Hepatocyte (in vitro differentiated cells): ENCODE data around the gene IGSF5. TPM values are rescaled to one million over a fixed set of nuclear protein-coding genes. Genes with fewer than 3 reads are reported as not detected.
A peak's percentile ranks its signal among the peaks of the same experiment; 100 is the strongest.

ENCODE experiments used
- DNase-seq: peaks from one replicate; pipeline ENCODE4 v3.0.0-alpha.2; 2016; ENCODE audit warnings: low spot score
- H2AFZ ChIP-seq: fragments of 200-600 bp; sonication (generic); 2 replicates; pipeline ENCODE4 v1.6.0; 2016; ENCODE audit warnings: antibody characterized with exemption, mild to moderate bottlenecking
- H3K27ac ChIP-seq: fragments of 200-600 bp; sonication (generic); 2 replicates; pipeline ENCODE4 v1.5.1; 2016; ENCODE audit warnings: mild to moderate bottlenecking
- H3K27me3 ChIP-seq: fragments of 200-600 bp; sonication (generic); 2 replicates; pipeline ENCODE4 v1.6.1; 2016
- H3K36me3 ChIP-seq: fragments of 200-600 bp; sonication (generic); replicated peaks from 2 replicates; pipeline ENCODE4 v1.5.1; 2016; ENCODE audit warnings: low read depth; ENCODE audit not compliant: insufficient read depth
- H3K4me1 ChIP-seq: fragments of 200-600 bp; sonication (generic); 2 replicates; pipeline ENCODE4 v1.5.1; 2016; ENCODE audit warnings: mild to moderate bottlenecking, moderate library complexity; ENCODE audit not compliant: insufficient read depth
- H3K4me2 ChIP-seq: fragments of 200-600 bp; sonication (generic); 2 replicates; pipeline ENCODE4 v1.6.0; 2016
- H3K4me3 ChIP-seq: fragments of 200-600 bp; sonication (generic); 2 replicates; pipeline ENCODE4 v1.5.1; 2016; ENCODE audit warnings: mild to moderate bottlenecking
- H3K79me2 ChIP-seq: fragments of 200-600 bp; sonication (generic); 2 replicates; pipeline ENCODE4 v1.6.0; 2017; ENCODE audit warnings: mild to moderate bottlenecking
- H3K9me2 ChIP-seq: fragments of 200-600 bp; sonication (generic); replicated peaks from 2 replicates; pipeline ENCODE4 v1.6.0; 2017; ENCODE audit warnings: mild to moderate bottlenecking; ENCODE audit not compliant: insufficient read depth
- H3K9me3 ChIP-seq: fragments of 200-600 bp; sonication (generic); 2 replicates; pipeline ENCODE4 v1.5.1; 2016; ENCODE audit warnings: low read depth, mild to moderate bottlenecking
- H4K20me1 ChIP-seq: fragments of 200-600 bp; sonication (generic); 2 replicates; pipeline ENCODE4 v1.6.0; 2016; ENCODE audit warnings: mild to moderate bottlenecking; ENCODE audit not compliant: insufficient read depth, poor library complexity, severe bottlenecking
- CTCF ChIP-seq: fragments of 200-600 bp; sonication (generic); IDR thresholded peaks from 2 replicates; pipeline ENCODE4 v1.5.1; 2016; ENCODE audit warnings: antibody characterized with exemption, mild to moderate bottlenecking; ENCODE audit not compliant: poor library complexity
- EZH2 ChIP-seq: fragments of 200-600 bp; sonication (generic); IDR thresholded peaks from 2 replicates; pipeline ENCODE4 v1.6.1; 2016; ENCODE audit warnings: antibody characterized with exemption, mild to moderate bottlenecking, borderline replicate concordance
- EZH2phosphoT487 ChIP-seq: fragments of 200-600 bp; sonication (generic); IDR thresholded peaks from one replicate; pipeline ENCODE4 v1.6.1; 2018; ENCODE audit warnings: antibody characterized with exemption, mild to moderate bottlenecking, low read depth, moderate library complexity; ENCODE audit not compliant: unreplicated experiment, severe bottlenecking
- WGBS: methylation state at CpG from one replicate; pipeline ENCODE4 v1.1.6; 2016; ENCODE audit warnings: low lambda C conversion rate; ENCODE audit errors: missing lambda C conversion rate; 5-methylcytosine and 5-hydroxymethylcytosine counted together
- polyA plus RNA-seq: library from polyadenylated mRNA; unstranded; fragments of >200 nt; fragmentation: Nextera tagmentation; extraction: Ambion mirVana; gene quantifications from 2 replicates; pipeline ENCODE4 v1.2.1, GENCODE V29; 2016
- total RNA-seq: library from RNA; depleted of rRNA; stranded (reverse); fragments of >200 nt; gene quantifications from 2 replicates; pipeline ENCODE4 v1.2.3, GENCODE V29; 2014

IGSF5 gene
- total and polyA plus RNA-seq, 2 experiments from 2014 or later, result 0.10 TPM; not detected in 1

GRCh38 chr21:39847877-39848276 is 102.9 kb downstream of the IGSF5 start:
- no peak overlapping the region for H3K4me3 ChIP-seq
- WGBS, result 87% methylated on average over 6 of the region's 6 CpGs
- no peaks in the 10 kb centered on the region for H3K9me3 ChIP-seq
- no peaks in the 10 kb centered on the region for H4K20me1 ChIP-seq
- peaks cover 21% of the 10 kb centered on the region for H3K4me1 ChIP-seq
- H2AFZ ChIP-seq, result no peak overlapping the region
- TF ChIP-seq CTCF (no peak), EZH2 (no peak), EZH2phosphoT487 (no peak)
- DNase-seq, result no peak
- H3K4me2 ChIP-seq, result no peak overlapping the region
- no peak overlapping the region for H3K27ac ChIP-seq
- no peaks in the 10 kb centered on the region for H3K9me2 ChIP-seq
- H3K36me3 ChIP-seq, result no peaks in the 10 kb centered on the region
- no peaks in the 10 kb centered on the region for H3K79me2 ChIP-seq
- H3K27me3 ChIP-seq, result no peaks in the 10 kb centered on the region

- peak; percentile 40 for DNase-seq
- H3K4me2 ChIP-seq, result no peak overlapping the region
- TF ChIP-seq CTCF (no peak), EZH2 (no peak), EZH2phosphoT487 (no peak)
Measured at GRCh38 chr21:39849014-39849655, 104.2 kb downstream of the IGSF5 start.

GRCh38 chr21:39850333-39850732 is 105.3 kb downstream of the IGSF5 start:
- peaks cover 21% of the 10 kb centered on the region for H3K4me1 ChIP-seq
- no peak overlapping the region for H3K4me3 ChIP-seq
- WGBS, result 86% methylated on average over 2 of the region's 2 CpGs
- H4K20me1 ChIP-seq, result no peaks in the 10 kb centered on the region
- no peaks in the 10 kb centered on the region for H3K36me3 ChIP-seq
- no peak for DNase-seq
- H3K9me2 ChIP-seq, result no peaks in the 10 kb centered on the region
- H3K4me2 ChIP-seq, result no peak overlapping the region
- H3K27me3 ChIP-seq, result no peaks in the 10 kb centered on the region
- no peak for TF ChIP-seq EZH2
- no peak for TF ChIP-seq CTCF
- no peak for TF ChIP-seq EZH2phosphoT487
- H2AFZ ChIP-seq, result no peak overlapping the region
- H3K79me2 ChIP-seq, result no peaks in the 10 kb centered on the region
- H3K27ac ChIP-seq, result no peak overlapping the region
- no peaks in the 10 kb centered on the region for H3K9me3 ChIP-seq

More at GRCh38 chr21:39849014-39849655, 104.2 kb downstream of the IGSF5 start:
- H3K36me3 ChIP-seq, result no peaks in the 10 kb centered on the region
- H4K20me1 ChIP-seq, result no peaks in the 10 kb centered on the region
- H3K27me3 ChIP-seq, result no peaks in the 10 kb centered on the region
- H3K27ac ChIP-seq, result no peak overlapping the region
- H3K79me2 ChIP-seq, result no peaks in the 10 kb centered on the region
- H3K9me3 ChIP-seq, result no peaks in the 10 kb centered on the region
- no peak overlapping the region for H3K4me3 ChIP-seq
- no peak overlapping the region for H2AFZ ChIP-seq
- H3K9me2 ChIP-seq, result no peaks in the 10 kb centered on the region
- 49% methylated on average over 10 of the region's 10 CpGs for WGBS
- peaks cover 21% of the 10 kb centered on the region for H3K4me1 ChIP-seq
